ENCODE results near the gene CMAS. TPM values are rescaled to one million over a fixed set of nuclear protein-coding genes. Genes with fewer than 3 reads are reported as not detected.

CMAS gene
- total RNA-seq, 1 donor from 2014 or later: 13.7 TPM

GRCh38 chr12:22039361-22039760 lies 6.7 kb upstream of the CMAS start:
- no peaks in the 10 kb centered on the region for H3K27me3 ChIP-seq
- no peak overlapping the region for H3K27ac ChIP-seq
- TF ChIP-seq, protein P1, sequence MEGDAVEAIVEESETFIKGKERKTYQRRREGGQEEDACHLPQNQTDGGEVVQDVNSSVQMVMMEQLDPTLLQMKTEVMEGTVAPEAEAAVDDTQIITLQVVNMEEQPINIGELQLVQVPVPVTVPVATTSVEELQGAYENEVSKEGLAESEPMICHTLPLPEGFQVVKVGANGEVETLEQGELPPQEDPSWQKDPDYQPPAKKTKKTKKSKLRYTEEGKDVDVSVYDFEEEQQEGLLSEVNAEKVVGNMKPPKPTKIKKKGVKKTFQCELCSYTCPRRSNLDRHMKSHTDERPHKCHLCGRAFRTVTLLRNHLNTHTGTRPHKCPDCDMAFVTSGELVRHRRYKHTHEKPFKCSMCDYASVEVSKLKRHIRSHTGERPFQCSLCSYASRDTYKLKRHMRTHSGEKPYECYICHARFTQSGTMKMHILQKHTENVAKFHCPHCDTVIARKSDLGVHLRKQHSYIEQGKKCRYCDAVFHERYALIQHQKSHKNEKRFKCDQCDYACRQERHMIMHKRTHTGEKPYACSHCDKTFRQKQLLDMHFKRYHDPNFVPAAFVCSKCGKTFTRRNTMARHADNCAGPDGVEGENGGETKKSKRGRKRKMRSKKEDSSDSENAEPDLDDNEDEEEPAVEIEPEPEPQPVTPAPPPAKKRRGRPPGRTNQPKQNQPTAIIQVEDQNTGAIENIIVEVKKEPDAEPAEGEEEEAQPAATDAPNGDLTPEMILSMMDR (IDR thresholded peaks at IDR 0.05): no peak
- H3K4me1 ChIP-seq: no peaks in the 10 kb centered on the region
- no peaks in the 10 kb centered on the region for H3K9me3 ChIP-seq
- no peak overlapping the region for H3K4me3 ChIP-seq
- intact Hi-C loops (cut with DNase I): no loop called here
- no peaks in the 10 kb centered on the region for H3K36me3 ChIP-seq
- no peak for DNase-seq (ENCODE audit: low spot score in 2 of 2)

DNA sequence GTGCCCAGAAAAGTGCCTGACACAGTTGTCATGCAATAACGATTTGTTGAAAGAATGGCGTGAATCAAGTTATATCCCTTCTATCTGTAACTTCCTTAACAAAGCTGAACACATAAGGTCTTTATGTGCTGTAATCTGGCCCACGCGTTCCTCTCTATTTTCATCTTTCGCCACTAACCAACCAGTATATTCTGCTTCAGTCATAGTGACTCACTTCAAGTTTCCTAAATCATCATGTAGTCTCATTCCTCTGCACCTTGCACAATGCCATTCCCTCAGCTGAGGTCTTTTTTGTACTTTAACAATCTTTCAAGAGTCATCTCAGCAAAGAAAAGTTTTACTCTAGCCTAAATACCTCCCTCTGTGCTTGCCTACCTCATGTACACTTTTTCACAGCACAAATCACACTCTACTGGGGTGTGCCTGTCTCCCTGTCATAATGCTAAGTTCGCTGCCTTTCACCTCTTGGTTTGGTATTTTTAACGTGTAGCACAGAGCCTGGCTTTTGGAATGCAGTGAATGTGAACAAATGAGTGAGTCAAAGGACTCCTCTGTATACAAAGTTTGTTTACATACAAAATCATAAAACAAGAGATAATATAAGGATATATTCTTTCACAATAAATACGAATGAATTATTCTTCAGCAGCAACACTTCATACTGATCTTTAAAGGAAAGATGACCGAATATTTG lies 2.9 kb upstream of the CMAS start:
- TF ChIP-seq, protein P1 (IDR thresholded peaks at IDR 0.05): no peak
- H3K9me3 ChIP-seq: no peaks in the 10 kb centered on the region
- H3K27me3 ChIP-seq: no peaks in the 10 kb centered on the region
- H3K4me1 ChIP-seq: no peaks in the 10 kb centered on the region
- H3K36me3 ChIP-seq: no peaks in the 10 kb centered on the region
- no peak overlapping the region for H3K4me3 ChIP-seq
- DNase-seq (ENCODE audit: low spot score in 2 of 2): no peak
- intact Hi-C loops (cut with DNase I): no loop called here
- H3K27ac ChIP-seq: no peak overlapping the region

DNA sequence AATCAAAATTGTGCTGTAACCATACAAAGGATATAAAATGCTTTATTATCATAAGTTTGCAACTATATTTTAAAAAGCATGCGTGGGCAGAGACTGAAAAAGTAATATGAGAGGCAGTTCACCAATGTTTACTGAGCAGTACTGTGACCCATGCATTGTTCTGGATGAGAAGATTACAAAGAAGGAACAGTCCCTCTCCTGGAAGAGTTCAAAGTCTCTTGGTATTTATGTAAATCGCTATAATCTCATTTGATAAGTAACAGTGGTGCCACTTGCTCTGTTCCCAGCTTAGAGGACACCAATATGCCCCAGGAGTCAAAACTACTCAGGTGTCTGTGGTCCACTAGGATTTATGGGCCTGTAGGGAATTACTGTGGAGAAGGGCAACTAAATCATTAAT lies 2.1 kb upstream of the CMAS start:
- H3K9me3 ChIP-seq: no peaks in the 10 kb centered on the region
- H3K27me3 ChIP-seq: no peaks in the 10 kb centered on the region
- DNase-seq (ENCODE audit: low spot score in 2 of 2): no peak
- no peak overlapping the region for H3K27ac ChIP-seq
- TF ChIP-seq, protein P1 (IDR thresholded peaks at IDR 0.05): no peak
- H3K4me1 ChIP-seq: peaks cover 0 to 4% of the 10 kb centered on the region in 2 donors
- H3K4me3 ChIP-seq: no peak overlapping the region
- no peaks in the 10 kb centered on the region for H3K36me3 ChIP-seq
- intact Hi-C loops (cut with DNase I): no loop called here

DNA sequence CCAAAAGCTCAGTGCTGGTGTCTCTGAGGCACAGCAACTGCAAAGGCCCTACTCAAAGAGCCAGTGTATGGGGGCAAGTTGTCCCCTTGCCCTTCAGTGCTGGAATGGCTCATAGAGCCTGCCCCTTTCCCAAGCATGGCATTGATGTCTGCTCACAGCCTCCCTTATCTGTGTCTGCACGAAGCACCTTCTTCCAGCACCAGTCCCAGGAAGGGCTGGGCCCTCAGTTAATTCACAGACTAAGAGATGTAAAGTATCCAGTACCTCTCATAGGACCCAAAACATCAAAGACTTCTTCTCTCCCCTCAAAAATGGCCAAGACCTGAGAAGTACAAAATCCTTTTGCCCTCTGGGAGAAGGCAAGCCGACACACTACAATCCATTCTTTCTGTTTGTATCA lies 1.6 kb upstream of the CMAS start:
- Histone ChIP-seq H3K27me3 (no peaks in the 10 kb centered on the region), H3K27ac (no peak overlapping the region), H3K4me1 (peaks cover 0 to 4% of the 10 kb centered on the region in 2 donors), H3K4me3 (no peak overlapping the region), H3K36me3 (no peaks in the 10 kb centered on the region), H3K9me3 (no peaks in the 10 kb centered on the region)
- intact Hi-C loops (cut with DNase I): no loop called here
- DNase-seq (ENCODE audit: low spot score in 2 of 2): no peak
- TF ChIP-seq, protein P1 (IDR thresholded peaks at IDR 0.05): no peak

- Histone ChIP-seq H3K27me3 (no peaks in the 10 kb centered on the region), H3K4me3 (peak overlapping the region; percentile 92 to 95), H3K36me3 (no peaks in the 10 kb centered on the region), H3K27ac (peak overlapping the region; percentile 86 to 88), H3K4me1 (peaks cover 0 to 4% of the 10 kb centered on the region in 2 donors), H3K9me3 (no peaks in the 10 kb centered on the region)
- intact Hi-C loops (cut with DNase I): loop anchor here (1.0 to 5.0 kb wide), 2 partner anchors 270 to 546 kb away; partner anchors contain the start of genes GOLT1B and RECQL
- TF ChIP-seq, protein P1 (IDR thresholded peaks at IDR 0.05): no peak
- DNase-seq (ENCODE audit: low spot score in 2 of 2): no peak
These were observed 961 bp downstream of the CMAS start for GRCh38 chr12:22046968-22047390.

Measured in ascending aorta (tissue), 2 donors.